Esophagus muscularis mucosa (tissue), 4 donors: ENCODE results near the gene TUBB2B.

Experiments used
- CTCF ChIP-seq, 3 experiments: fragments of 200-600 bp in 2 of 3; fragments of 450-650 bp in 1 of 3; sonication (generic) in 2 of 3; IDR thresholded peaks; one replicate each; pipeline ENCODE4 v1.5.1; 2017 to 2019; ENCODE audit warnings: antibody characterized with exemption in 3 of 3, mild to moderate bottlenecking in 2 of 3, moderate library complexity in 1 of 3
- EP300 ChIP-seq: sonication (generic); formaldehyde crosslinking; IDR thresholded peaks from one replicate; pipeline ENCODE4 v1.6.1; 2017; ENCODE audit warnings: antibody characterized with exemption
- POLR2A ChIP-seq: fragments of 450-650 bp; IDR thresholded peaks from one replicate; pipeline ENCODE4 v1.6.1; 2017; ENCODE audit warnings: antibody characterized with exemption, moderate library complexity, mild to moderate bottlenecking, low read depth
- POLR2AphosphoS5 ChIP-seq, 2 donors: sonication (generic); formaldehyde crosslinking; IDR thresholded peaks; one replicate each; pipeline ENCODE4 v1.6.1; 2017; ENCODE audit warnings: antibody characterized with exemption in 2 of 2

- no peak for TF ChIP-seq POLR2A
- no peak for TF ChIP-seq CTCF (IDR thresholded peaks at IDR 0.05)
- TF ChIP-seq EP300 = no peak
- no peak for TF ChIP-seq POLR2AphosphoS5 (IDR thresholded peaks at IDR 0.05)
Measured at GRCh38 chr6:3264356-3264755, 36.9 kb upstream of the TUBB2B start.
